SU-DHL-6 (cell line): Measurements from ENCODE around the gene HMX2.

ENCODE experiments used
- EZH2phosphoT487 ChIP-seq: fragments of 200-600 bp; sonication (generic), shearing (Covaris generic); conservative IDR thresholded peaks from 2 replicates; pipeline ENCODE4 v1.6.1; 2018; ENCODE audit warnings: mild to moderate bottlenecking, antibody characterized with exemption, low read length, moderate library complexity, mixed read lengths
- TF ChIP-seq, protein P1 (sequence below): fragments of 200-600 bp; sonication (generic); IDR thresholded peaks from one replicate; pipeline ENCODE4 v1.5.1; 2017; ENCODE audit warnings: antibody characterized with exemption, mild to moderate bottlenecking, low read length, moderate library complexity; ENCODE audit not compliant: insufficient read depth, poor library complexity, severe bottlenecking

DNA sequence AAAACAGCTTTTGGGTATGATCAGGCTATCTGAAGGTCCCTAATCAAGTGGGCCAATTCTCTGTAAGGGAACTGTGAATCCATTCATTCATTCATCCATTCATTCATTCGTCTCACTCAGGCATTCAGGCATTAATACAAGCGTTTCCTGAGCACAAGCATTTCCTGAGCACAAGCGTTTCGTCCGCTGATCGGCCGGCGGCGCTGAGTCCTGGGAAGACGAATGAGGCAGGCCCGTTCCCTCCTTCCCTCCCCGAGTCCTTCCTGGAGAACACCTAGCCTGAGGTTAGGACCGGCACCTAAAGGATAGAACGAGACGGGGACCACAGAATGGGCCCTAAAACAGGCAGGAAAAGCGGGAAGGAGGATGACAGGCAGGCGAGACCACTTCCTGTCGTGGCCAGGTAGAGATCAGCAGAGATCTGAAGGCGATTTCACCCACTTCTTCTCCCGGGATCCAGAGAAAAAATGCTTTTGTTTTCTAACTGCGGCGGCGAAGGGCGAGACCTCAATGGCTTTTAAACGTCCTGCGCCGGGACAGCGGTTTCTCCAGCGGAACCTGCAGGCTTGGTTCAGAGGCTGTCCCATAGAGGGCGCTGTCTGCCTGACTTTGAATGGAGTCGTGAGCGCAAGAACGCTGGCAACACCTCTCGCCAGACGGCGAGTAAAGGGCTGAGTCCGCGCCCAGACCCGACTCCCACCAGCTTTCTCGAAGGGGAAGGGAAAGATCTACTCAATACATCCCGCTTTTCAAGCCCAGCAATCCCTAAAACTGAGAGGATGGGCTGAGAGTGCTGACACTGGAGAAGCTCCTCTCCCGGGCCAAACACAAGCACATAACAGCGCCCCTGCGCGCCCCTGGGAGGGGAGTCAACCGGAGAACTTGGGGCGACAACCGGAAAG is 15.1 kb upstream of the HMX2 start:
- TF ChIP-seq, protein P1, sequence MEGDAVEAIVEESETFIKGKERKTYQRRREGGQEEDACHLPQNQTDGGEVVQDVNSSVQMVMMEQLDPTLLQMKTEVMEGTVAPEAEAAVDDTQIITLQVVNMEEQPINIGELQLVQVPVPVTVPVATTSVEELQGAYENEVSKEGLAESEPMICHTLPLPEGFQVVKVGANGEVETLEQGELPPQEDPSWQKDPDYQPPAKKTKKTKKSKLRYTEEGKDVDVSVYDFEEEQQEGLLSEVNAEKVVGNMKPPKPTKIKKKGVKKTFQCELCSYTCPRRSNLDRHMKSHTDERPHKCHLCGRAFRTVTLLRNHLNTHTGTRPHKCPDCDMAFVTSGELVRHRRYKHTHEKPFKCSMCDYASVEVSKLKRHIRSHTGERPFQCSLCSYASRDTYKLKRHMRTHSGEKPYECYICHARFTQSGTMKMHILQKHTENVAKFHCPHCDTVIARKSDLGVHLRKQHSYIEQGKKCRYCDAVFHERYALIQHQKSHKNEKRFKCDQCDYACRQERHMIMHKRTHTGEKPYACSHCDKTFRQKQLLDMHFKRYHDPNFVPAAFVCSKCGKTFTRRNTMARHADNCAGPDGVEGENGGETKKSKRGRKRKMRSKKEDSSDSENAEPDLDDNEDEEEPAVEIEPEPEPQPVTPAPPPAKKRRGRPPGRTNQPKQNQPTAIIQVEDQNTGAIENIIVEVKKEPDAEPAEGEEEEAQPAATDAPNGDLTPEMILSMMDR = peak; percentile 76
- TF ChIP-seq EZH2phosphoT487 = no peak
